CD14-positive monocyte (primary cell): ENCODE results near the gene LHX4. TPM values are rescaled to one million over a fixed set of nuclear protein-coding genes. Genes with fewer than 3 reads are reported as not detected.
A peak's percentile ranks its signal among the peaks of the same experiment; 100 is the strongest.

ENCODE experiments used
- DNase-seq, 3 donors: peaks; one replicate each; pipeline ENCODE4 v3.0.0-alpha.2; 2011 to 2022
- H2AFZ ChIP-seq: 2 replicates; pipeline ENCODE4 v1.6.0; 2012; ENCODE audit warnings: mild to moderate bottlenecking, low read depth, low read length, inconsistent platforms; ENCODE audit not compliant: insufficient read depth, poor library complexity, severe bottlenecking
- H3K27ac ChIP-seq, 2 donors: 1 replicate in 1 of 2; 2 replicates in 1 of 2; pipeline ENCODE4 v1.5.1; 2012 to 2013; ENCODE audit warnings: low read length in 2 of 2, control low read depth in 1 of 2, inconsistent platforms in 1 of 2, low read depth in 1 of 2, mild to moderate bottlenecking in 1 of 2
- H3K27me3 ChIP-seq, 2 donors: one replicate each; pipeline versions ENCODE4 v1.6.0 to v1.6.1; 2011 to 2013; ENCODE audit warnings: low read length in 2 of 2; ENCODE audit not compliant: control insufficient read depth in 2 of 2, insufficient read depth in 2 of 2
- H3K36me3 ChIP-seq, 2 donors: replicated peaks in 1 of 2; 1 replicate in 1 of 2; 2 replicates in 1 of 2; pipeline versions ENCODE4 v1.5.1 to v1.6.1; 2012 to 2013; ENCODE audit warnings: low read length in 2 of 2, control low read depth in 1 of 2, inconsistent platforms in 1 of 2, mild to moderate bottlenecking in 1 of 2; ENCODE audit not compliant: insufficient read depth in 2 of 2, control insufficient read depth in 1 of 2
- H3K4me1 ChIP-seq, 2 donors: 1 replicate in 1 of 2; 2 replicates in 1 of 2; pipeline versions ENCODE4 v1.5.1 to v1.6.1; 2012 to 2013; ENCODE audit warnings: low read length in 2 of 2, control low read depth in 1 of 2, inconsistent platforms in 1 of 2, mild to moderate bottlenecking in 1 of 2, moderate library complexity in 1 of 2; ENCODE audit not compliant: insufficient read depth in 2 of 2, control insufficient read depth in 1 of 2
- H3K4me2 ChIP-seq: replicated peaks from 2 replicates; pipeline ENCODE3; 2012; ENCODE audit warnings: low read length, moderate library complexity, mild to moderate bottlenecking; ENCODE audit not compliant: poor library complexity, severe bottlenecking; ENCODE audit errors: extremely low read depth
- H3K4me3 ChIP-seq, 3 experiments: fragments of 200-600 bp in 1 of 3; sonication (generic) in 1 of 3; replicated peaks in 1 of 3; 1 replicate in 2 of 3; 2 replicates in 1 of 3; pipeline ENCODE4 v1.5.1; 2011 to 2013; ENCODE audit warnings: low read length in 3 of 3, mild to moderate bottlenecking in 3 of 3, control low read depth in 2 of 3, low read depth in 2 of 3, inconsistent platforms in 1 of 3, moderate library complexity in 1 of 3
- H3K79me2 ChIP-seq: 2 replicates; pipeline ENCODE4 v1.6.0; 2012; ENCODE audit warnings: mild to moderate bottlenecking, control low read depth, inconsistent platforms, low read length, moderate library complexity; ENCODE audit not compliant: insufficient read depth
- H3K9ac ChIP-seq: 2 replicates; pipeline ENCODE4 v1.6.0; 2017; ENCODE audit warnings: low read length, mild to moderate bottlenecking; ENCODE audit not compliant: insufficient read depth, poor library complexity, severe bottlenecking
- H3K9me3 ChIP-seq, 2 donors: replicated peaks in 1 of 2; 1 replicate in 1 of 2; 2 replicates in 1 of 2; pipeline versions ENCODE4 v1.5.1 to v1.6.1; 2012 to 2013; ENCODE audit warnings: low read length in 2 of 2, control low read depth in 1 of 2; ENCODE audit not compliant: control insufficient read depth in 1 of 2, insufficient read depth in 1 of 2
- H4K20me1 ChIP-seq: 2 replicates; pipeline ENCODE4 v1.6.0; 2012; ENCODE audit warnings: mild to moderate bottlenecking, low read length, control low read depth, moderate library complexity; ENCODE audit not compliant: insufficient read depth
- H3K27ac Mint-ChIP-seq, 7 donors: one replicate each; pipeline ENCODE4 v1.8.0; 2020; ENCODE audit warnings: mild to moderate bottlenecking in 7 of 7, mixed read lengths in 7 of 7, moderate library complexity in 6 of 7, inconsistent platforms in 2 of 7
- H3K27me3 Mint-ChIP-seq, 3 donors: one replicate each; pipeline ENCODE4 v1.8.0; 2021 to 2022; ENCODE audit warnings: low read depth in 3 of 3, mild to moderate bottlenecking in 3 of 3, mixed read lengths in 3 of 3, moderate library complexity in 3 of 3, inconsistent platforms in 1 of 3
- H3K36me3 Mint-ChIP-seq, 2 donors: one replicate each; pipeline ENCODE4 v1.8.0; 2020; ENCODE audit warnings: mixed read lengths in 2 of 2, inconsistent platforms in 1 of 2, mild to moderate bottlenecking in 1 of 2
- H3K4me1 Mint-ChIP-seq: one replicate; pipeline ENCODE4 v1.8.0; 2020; ENCODE audit warnings: mild to moderate bottlenecking, mixed read lengths
- H3K4me3 Mint-ChIP-seq, 2 donors: one replicate each; pipeline ENCODE4 v1.8.0; 2020; ENCODE audit warnings: mild to moderate bottlenecking in 2 of 2, mixed read lengths in 2 of 2, moderate library complexity in 1 of 2
- H3K9me3 Mint-ChIP-seq, 7 donors: one replicate each; pipeline ENCODE4 v1.8.0; 2020 to 2022; ENCODE audit warnings: mixed read lengths in 7 of 7, mild to moderate bottlenecking in 6 of 7, moderate library complexity in 6 of 7, inconsistent platforms in 2 of 7
- CTCF ChIP-seq: fragments of 200-600 bp; IDR thresholded peaks from one replicate; pipeline ENCODE4 v1.8.0; 2022; ENCODE audit warnings: antibody characterized with exemption, mild to moderate bottlenecking
- WGBS: methylation state at CpG from one replicate; pipeline ENCODE4 v1.1.5; 2013; ENCODE audit warnings: missing lambda C conversion rate; ENCODE audit not compliant: insufficient coverage; 5-methylcytosine and 5-hydroxymethylcytosine counted together
- intact Hi-C, 2 donors: fragments of 100-400 bp; cut with micrococcal nuclease; formaldehyde crosslinking; loops; one replicate each; pipeline versions ENCODE4 v1.15.0 to v1.15.1; 2023
- polyA plus RNA-seq, 3 donors: library from polyadenylated mRNA; depleted of rRNA in 1 of 3; unstranded in 2 of 3; stranded (reverse) in 1 of 3; fragments of 300-500 nt in 2 of 3; fragments of >200 nt in 1 of 3; fragmentation: Illumina TruSeq in 2 of 3; gene quantifications; 1 replicate in 2 of 3; 2 replicates in 1 of 3; pipeline ENCODE4 v1.2.3, GENCODE V29; 2012 to 2021

The LHX4 gene
- polyA plus RNA-seq, 3 donors, result not detected

GRCh38 chr1:180254854-180255253, 24.8 kb downstream of the LHX4 start:
- Mint-ChIP-seq H3K4me1 (peaks cover 14% of the 10 kb centered on the region), H3K4me3 (no peak overlapping the region), H3K9me3 (peaks cover 0 to 3% (median 0%) of the 10 kb centered on the region in 7 donors), H3K27me3 (peaks cover 16 to 27% (median 21%) of the 10 kb centered on the region in 3 donors), H3K27ac (no peak overlapping the region), H3K36me3 (no peaks in the 10 kb centered on the region)
- H3K4me1 ChIP-seq, result peaks cover 14 to 22% of the 10 kb centered on the region in 2 donors
- intact Hi-C loops, result loop anchor here in 1 of 2 donors (5.0 kb wide), 1 partner anchor 222 kb away; no protein-coding TSS in a partner anchor
- no peaks in the 10 kb centered on the region for H4K20me1 ChIP-seq
- no peak for TF ChIP-seq CTCF
- 98% methylated on average over 8 of the region's 11 CpGs for WGBS
- H3K27me3 ChIP-seq, result no peaks in the 10 kb centered on the region
- H3K79me2 ChIP-seq, result no peaks in the 10 kb centered on the region
- H3K9ac ChIP-seq, result no peak overlapping the region
- no peak overlapping the region for H3K27ac ChIP-seq
- no peak for DNase-seq
- no peak overlapping the region for H2AFZ ChIP-seq
- no peak overlapping the region for H3K4me2 ChIP-seq
- H3K36me3 ChIP-seq, result no peaks in the 10 kb centered on the region
- no peak overlapping the region for H3K4me3 ChIP-seq
- no peaks in the 10 kb centered on the region for H3K9me3 ChIP-seq

GRCh38 chr1:180255536-180256340, 25.7 kb downstream of the LHX4 start:
- Histone ChIP-seq H3K4me2 (no peak overlapping the region), H2AFZ (peak overlapping the region; percentile 48), H3K27ac (no peak overlapping the region), H3K27me3 (no peaks in the 10 kb centered on the region), H3K9me3 (no peaks in the 10 kb centered on the region), H3K36me3 (no peaks in the 10 kb centered on the region), H3K4me3 (no peak overlapping the region), H3K4me1 (peaks cover 14 to 22% of the 10 kb centered on the region in 2 donors), H3K79me2 (no peaks in the 10 kb centered on the region), H4K20me1 (no peaks in the 10 kb centered on the region), H3K9ac (no peak overlapping the region)
- H3K27ac Mint-ChIP-seq, result no peak overlapping the region
- 87% methylated on average over 14 of the region's 18 CpGs for WGBS
- no peak for DNase-seq
- H3K36me3 Mint-ChIP-seq, result no peaks in the 10 kb centered on the region
- peaks cover 14% of the 10 kb centered on the region for H3K4me1 Mint-ChIP-seq
- peaks cover 0 to 3% (median 0%) of the 10 kb centered on the region in 7 donors for H3K9me3 Mint-ChIP-seq
- intact Hi-C loops, result no loop called here
- H3K27me3 Mint-ChIP-seq, result peaks cover 17 to 30% (median 21%) of the 10 kb centered on the region in 3 donors
- no peak for TF ChIP-seq CTCF
- H3K4me3 Mint-ChIP-seq, result peak overlapping the region in 1 of 2 donors; percentile 28
